ENCODE results near the gene UVSSA.

UVSSA gene

DNA sequence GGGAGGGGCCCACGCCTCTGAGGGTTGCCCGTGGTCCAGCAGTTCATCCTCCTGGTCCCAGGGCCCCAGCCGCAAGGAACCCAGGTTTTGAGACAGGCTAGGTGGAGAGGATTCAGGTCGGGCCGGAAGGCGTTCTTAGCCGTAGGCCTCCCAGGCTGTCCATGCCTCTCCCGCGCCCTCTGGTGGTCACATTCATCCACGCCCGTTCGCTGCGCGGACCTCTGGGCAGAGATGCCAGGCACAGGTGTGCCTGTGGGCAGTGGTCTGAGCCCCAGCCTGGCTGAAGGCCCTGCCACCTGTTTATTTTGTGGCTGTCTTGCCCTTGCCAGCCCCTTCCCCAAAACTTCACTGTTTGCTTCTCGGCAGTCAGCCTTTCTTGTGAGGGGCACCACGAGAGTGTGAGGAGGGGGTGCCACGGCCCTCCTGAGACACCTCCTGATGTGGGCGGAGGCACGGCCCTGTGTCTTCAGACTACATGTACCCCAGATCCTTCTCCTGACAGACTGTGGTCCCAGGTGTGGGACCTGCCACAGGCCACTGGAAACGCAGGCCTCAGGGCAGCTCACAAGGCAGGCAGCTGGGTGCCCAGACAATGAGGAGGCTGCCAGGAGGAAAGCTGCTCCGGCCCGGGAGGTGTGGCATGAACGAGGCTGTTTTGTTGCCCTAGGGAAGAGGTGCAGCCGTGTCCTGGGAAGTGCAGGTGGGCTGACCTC, 5.0 kb downstream of the UVSSA start:
- DNase-seq = peak; percentile 81

DNA sequence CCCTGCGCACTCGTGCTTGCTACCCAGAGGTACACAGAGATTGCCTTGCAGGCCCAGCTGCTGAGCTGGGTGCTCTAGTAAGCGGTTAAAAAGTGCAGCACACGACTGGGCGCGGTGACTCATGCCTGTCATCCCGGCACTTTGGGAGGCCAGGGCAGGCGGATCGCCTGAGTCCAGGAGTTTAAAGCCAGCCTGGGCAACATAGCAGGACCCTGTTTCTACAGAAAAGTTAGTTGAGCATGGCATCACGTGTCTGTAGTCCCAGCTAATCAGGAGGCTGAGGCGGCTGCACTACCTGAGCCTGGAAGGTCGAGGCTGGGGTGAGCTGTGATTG, 5.5 kb downstream of the UVSSA start:
- DNase-seq = no peak

DNA sequence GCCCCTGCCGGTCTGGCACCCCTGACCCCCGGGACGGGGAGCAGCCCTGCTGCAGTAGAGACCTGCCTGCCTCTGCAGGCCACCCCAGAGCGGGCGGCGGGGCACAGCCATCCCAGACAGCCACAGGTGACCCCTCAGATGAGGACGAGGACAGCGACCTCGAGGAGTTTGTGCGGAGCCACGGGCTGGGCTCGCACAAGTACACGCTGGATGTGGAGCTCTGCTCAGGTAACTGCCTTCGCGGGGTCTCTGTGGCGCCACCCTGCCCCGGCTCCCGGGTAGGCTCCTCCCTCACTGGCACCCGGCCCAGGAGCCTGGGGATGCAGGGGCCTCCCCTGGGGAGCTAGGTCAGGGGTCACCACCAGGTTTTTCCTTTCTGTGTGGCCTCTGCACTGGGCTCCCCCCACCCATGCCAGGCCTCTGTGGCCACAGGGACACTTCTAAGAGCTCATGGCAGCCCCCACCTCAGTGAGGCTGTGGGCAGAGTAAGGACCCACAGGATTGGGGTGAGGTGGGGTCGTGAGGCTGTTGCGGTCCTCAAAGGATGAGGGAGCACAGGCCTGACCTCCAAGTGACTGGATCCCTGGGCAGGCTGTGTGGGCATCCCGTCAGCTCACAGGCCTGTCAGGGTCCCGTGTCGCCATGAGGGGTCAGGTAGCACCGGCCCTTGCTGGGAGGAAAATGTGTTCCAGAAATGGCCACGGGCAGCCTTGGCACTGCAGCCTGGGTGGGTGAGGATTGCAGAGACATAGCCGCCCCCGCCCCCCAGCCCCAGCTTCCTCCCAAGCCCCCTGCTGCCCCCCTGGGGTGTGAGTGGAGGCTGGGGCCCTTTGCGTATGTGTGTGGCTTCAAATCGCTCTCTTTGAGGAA, 6.4 kb downstream of the UVSSA start:
- no peak for DNase-seq

DNA sequence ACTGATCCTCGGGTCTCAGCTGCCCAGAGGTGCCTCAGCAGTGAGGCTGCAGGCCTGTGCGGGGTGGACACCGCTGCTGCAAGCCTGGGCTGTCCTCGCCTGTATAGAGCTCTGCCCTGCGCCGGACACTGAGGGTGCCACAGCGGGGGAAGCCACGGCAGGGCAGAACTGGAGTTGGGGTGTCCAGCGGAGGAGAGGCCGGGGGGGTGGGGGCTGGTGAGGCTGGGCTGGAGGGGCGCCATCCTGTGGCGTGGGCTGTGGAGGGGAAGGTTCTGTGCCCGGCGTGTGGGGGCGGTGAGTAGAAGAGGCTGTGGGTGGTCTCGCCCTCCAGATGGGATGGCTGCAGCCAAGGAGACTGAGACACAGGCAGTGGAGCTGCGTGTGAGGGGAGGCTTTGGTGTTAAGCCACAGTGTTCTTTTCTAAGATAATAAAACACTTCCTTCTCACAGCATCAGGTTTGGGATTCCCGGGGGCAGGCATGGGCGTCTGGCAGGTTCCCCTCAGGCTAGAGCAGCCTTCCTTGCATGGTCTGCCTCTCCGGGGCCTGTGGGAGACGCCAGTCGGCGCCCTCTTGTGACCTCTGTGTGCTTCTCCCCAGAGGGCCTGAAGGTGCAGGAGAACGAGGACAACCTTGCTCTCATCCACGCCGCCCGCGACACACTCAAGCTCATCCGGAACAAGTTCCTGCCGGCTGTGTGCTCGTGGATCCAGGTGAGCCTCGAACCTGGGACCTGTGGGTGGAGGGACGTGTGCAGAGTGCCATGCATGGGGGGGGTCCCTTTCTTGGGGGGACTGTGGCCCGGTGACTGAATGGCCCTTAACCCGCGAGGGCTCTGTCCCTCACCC, 7.4 kb downstream of the UVSSA start:
- DNase-seq = no peak

DNA sequence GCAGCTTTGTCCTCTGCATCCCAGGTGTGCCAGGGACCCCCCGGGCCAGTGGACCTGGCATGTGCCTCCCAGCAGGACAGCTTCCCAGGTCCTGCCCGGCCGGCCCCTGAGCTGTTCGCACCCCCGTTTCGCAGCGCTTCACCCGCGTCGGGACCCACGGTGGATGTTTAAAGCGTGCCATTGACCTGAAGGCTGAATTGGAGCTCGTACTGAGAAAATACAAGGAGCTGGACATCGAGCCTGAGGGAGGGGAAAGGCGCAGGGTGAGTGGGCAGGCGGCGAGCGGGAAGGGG, 7.9 kb downstream of the UVSSA start:
- no peak for DNase-seq

DNA sequence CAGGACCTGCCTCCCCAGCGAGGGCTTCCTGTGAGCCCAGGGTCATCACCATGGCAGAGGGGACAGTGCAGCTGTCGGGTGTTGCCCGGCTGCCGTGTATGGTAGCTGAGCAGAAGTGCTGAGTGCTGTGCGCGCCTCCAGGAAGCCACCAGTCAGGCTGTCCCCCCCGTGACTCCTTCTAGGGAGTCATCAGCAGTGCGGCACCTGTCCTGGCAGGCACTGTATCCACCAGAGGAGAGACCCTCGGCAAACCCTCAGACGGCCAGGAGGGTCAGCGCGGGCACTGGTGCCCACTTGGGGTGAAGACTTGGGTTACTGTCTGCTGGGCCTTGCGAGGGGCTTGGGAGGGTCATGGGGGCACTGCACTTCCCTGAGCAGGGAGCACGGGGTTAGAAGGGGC, 8.4 kb downstream of the UVSSA start:
- DNase-seq = no peak

DNA sequence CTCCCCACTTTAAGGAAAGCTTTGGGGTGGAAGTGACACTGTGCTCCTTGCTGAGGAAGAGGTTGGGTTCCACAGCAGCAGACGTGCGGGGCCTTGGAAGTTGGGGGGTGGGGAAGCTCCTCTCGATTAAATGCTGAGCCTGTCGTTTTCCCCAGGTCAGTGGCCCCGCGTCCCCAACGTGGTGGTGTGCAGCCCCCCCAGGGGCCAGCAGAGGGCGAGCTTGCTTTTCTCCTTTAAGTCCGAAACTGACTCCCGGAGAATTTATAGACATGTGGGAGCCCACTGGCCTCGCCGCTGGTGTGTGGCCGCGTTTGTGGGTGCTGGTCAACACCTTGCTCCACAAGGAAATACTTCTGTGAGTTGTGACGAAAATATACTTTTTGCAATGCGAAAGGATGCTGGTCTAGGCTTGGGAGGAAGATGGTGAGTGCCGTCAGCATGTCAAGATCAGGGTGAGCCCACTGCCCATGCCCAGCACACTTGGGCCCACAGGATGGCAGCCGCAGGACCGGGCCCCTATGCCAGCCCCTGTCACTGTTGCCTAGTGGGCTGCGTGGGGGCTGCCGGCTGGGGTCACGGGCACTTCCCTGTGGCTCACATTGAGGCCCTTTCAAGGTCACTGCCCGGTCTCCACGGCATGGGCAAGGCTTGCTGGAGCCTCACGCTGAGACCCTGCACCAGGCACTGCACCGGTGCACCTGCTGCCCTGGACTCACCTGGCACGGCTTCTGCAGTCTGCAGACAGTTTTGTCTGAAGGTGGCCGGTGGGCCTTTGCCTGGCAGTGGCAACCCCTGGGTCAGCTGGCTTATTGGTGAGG, 9.4 kb downstream of the UVSSA start:
- DNase-seq = peak; percentile 75

DNA sequence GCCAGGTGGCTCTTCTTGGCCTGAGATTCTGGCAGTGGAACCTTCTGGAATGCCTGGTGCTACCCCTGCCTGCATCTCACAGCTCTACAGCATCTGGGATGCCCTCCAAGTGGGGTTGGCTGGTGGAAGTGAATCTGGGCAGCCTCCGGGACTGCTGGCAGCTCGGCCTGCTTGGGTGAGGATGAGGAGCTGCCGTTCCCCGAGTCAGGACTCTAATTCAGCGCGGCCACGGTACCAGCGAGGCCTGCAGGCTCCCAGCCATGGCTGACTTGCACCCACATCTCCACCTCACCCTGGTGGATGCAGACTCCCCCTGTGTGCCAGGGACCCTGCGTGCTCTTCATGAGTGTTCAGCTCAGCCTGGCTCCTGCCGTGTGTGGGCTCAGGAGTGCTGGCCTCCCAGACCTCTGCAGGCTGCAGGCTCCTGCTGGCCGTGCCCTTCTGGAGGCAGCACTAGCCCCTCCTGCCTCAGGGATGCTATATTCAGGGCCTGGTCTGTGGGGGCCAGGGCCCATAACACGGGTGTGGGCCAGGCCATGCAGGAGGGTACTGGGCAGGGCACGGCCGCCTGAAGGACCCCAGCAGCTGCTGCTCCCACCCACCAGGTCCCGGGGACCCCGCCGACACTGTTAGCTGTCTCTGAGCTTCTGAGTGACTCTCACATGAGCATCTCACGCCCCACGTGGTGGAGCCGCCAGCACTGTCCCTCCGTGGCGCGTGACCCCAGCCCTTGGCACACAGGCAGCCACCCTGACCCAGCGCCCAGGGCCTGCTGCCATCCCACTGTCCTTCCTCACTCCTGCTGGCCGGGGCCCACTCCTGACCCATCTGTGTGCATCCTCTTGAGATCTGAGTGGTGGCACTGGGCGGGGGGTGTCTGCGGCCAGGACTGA, 10.6 kb downstream of the UVSSA start:
- no peak for DNase-seq

DNA sequence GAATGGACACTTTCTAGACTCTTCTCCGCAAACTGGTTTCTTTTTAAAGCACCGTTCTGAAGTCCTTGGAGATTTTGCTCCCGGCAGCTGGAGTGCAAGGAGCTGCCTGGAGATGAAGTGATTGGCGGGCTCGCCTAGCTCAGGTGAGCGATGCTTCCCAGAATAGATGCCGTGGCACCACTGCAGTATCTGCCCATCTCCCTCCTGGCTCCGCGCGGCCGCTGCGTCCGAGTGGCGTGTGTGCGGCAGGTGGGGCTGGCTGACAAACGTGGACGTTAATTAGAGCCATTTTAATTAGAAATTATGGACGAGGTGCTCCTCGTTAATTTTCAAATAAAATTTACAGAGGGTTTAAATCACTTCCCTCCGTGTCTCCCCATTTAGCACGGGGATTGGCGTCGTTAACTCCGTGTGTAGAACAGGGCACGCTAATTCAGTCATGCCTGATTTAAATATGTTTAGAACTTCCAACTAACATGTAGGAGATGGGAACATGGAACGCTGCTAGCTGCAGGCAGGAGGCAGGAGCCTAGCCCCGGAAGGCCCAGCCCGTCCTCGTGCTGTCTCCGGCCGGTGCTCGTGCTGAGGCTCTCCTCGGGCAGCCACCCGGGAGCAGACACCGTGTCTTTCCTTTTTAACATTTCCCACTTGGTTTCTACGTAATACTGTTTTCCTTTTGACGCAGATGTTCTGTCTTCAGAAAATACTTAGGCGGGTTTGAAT, 11.6 kb downstream of the UVSSA start:
- DNase-seq = no peak

DNA sequence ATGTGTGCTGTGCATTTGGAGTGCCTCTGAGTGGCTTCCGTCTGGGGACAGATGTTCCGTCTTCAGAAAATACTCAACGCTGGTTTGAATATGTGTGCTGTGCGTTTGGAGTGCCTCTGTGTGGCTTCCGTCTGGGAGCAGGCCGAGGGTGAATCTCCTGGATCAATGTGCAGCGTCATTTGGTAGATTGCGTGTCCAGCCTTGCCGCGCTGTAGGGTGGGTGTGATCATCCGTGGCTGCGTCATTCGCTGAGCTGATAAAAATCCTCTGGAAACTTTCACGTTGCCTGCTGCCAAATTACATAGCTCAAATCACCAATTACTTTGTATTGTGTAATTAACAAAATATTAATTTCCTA, 12.1 kb downstream of the UVSSA start:
- no peak for DNase-seq

DNA sequence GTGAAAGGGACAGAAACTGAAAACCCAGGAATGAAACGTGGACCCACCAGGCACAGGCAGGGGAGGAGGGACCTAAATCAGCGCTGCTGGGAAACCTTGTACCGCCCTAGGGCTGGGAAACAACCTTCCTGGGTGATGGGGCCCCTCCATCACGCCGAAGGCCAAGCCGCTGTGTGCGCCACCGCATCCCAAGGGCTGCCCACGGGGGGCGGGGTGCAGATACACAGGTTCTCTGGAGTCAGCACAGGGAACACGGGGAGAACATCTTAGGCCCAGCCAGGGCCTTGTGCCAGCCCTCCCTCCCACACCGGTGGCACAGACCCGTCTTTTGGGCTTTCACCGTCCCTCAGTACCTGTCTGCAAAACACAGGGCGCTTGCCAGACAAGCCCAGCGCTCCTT, 13.0 kb downstream of the UVSSA start:
- DNase-seq = no peak

DNA sequence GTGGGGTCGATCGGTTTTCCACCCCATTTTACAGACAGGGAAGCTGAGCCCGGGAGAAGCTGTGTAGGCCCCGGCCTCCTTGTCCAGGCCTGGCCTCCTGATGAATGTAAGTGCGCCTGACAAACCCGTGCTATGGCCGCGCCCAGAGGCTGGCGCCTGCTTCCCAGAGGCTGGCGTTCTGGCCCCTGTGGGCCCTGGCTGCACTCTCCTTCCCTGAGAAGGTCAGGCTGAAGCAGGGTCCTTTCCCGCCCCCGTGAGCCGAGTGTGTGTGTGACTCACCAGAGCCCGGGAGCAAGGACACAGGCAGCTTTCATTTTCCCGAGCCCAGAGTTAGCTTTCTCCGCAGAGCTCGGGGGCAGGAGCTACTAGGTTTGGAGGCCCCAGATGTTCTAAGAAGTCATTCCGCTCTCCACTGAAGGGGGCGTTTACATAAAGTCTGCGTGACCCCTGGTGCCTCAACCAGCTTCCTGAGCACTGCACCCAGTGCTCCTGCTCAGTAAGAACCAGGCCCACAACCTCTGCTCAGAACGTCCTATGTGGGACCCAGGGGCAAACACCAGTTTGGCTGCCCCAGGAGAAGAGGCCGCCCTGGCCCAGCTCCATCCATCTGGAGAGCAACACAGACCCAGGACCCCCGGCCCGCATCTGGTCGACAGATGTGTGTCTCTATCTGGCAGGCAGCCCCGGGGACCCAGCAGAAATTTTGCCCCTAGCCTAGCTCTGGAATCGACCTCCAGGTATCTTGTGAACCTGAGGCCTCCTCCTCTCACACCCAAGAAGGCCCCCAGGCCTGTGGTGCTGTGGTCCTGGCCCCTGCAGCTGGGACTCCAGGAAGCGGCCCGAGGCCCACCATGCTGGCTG, 13.6 kb downstream of the UVSSA start:
- DNase-seq = no peak

DNA sequence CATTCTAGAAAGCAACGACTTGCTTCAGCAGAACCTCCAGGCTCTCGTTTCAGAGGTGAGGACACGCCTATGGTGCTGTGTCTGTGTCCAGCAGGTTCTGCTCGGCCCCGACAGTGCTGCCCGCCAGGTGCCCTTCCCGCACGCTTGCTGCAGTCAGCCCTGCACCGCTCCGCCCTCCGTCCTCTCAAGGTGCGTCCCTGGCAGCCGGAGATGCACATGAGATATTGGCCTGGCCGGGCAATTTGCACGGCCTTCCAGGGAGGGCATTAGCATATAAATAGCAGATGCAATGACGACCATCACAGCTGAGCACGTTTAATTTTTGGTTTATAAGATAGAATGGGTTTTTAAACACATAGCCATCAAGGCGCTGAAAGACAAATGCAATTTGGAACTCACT, 14.4 kb downstream of the UVSSA start:
- no peak for DNase-seq

DNA sequence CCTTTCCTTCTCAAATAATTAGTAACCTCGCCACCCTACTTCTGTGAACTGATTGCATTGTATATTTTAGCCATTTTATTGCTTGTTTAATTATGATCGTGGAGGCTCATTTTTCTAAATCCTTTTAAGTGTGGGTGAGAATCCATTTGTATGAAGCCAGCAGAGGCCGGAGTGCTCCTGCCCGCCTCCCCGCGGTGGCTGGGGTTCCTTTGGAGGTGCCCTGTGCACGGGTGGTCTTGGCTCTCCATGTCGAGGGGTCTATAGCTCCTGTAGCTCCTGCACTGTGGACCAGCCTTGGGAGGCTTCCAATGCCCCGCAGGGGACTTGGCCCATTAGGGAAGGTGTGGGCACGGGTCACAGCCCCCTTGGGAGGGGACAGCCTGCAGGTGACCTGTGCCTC, 15.0 kb downstream of the UVSSA start:
- no peak for DNase-seq

DNA sequence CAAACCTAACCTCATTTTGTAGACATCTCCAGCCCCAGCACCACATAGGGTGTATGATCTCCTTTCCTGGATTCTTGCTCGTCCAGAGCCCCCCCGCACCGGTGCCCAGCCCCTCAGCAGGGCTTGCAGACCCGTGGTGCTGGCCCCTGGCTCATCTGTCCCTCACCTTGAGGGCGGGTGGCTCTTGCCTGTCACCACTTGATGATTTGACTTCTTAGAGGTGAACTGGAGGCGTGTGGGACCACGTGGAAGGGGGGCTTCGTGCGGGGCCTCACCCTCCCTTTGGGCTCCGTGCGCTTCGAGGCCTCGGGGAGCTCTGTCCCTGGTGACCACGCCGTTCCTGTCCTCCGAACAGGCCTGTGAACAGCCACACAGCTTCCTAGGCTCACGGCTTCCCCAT, 15.5 kb downstream of the UVSSA start:
- DNase-seq = no peak

DNA sequence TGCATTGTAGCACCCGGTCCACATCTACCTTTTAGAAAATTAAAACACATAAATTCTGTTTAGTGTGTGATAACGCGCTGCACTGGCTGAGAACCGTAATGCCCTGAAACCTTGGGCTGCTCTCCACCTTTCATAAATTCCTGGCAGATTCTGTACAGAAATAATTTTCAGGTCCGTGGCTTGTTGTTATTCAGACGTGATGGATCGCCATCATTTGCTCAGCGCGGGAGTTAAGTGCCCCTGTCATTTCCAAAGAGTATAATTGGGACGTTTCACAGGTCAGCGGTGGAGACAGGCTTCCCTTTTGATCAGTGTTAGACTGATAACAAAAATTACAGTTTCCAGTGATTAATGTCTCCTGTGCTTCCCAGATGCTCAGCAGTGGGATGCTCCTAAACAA, 16.5 kb downstream of the UVSSA start:
- DNase-seq = no peak

DNA sequence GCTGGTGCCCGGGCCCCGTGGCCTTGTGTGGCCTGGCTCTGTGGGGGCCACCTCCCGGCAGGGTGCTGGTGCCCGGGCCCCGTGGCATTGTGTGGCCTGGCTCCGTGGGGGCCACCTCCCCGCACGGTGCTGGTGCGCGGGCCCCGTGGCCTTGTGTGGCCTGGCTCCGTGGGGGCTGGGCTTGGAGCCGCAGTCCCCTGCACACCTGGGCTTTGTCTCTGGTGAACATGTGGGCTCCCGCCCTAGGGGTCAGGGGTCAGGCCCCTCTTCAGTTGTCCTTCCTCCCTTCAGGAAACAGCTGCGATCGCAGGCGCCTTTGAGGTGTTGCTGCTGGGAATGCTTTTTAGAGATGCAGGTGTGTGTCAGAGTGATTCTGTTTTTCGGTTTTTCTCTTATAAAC, 17.2 kb downstream of the UVSSA start:
- no peak for DNase-seq

DNA sequence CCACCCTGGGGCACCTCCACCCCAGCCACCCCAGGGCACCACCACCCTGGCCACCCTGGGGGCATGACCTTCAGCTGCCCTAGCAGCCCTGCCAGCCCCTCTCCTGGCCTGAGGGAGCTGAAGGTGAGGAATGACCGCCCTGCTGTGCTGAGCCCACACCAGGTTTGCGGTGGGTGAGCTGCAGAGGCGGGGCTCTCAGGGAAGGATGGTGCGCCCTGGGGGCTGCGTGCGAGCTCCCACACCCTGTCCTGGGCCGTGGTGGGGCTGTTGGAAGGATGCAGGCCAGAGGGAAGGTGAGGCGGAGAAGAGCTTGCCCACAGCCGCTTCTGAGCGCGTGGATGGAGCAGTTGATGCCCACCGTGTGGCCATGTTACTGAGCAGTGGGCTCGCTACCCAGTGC, 17.7 kb downstream of the UVSSA start:
- DNase-seq = no peak

DNA sequence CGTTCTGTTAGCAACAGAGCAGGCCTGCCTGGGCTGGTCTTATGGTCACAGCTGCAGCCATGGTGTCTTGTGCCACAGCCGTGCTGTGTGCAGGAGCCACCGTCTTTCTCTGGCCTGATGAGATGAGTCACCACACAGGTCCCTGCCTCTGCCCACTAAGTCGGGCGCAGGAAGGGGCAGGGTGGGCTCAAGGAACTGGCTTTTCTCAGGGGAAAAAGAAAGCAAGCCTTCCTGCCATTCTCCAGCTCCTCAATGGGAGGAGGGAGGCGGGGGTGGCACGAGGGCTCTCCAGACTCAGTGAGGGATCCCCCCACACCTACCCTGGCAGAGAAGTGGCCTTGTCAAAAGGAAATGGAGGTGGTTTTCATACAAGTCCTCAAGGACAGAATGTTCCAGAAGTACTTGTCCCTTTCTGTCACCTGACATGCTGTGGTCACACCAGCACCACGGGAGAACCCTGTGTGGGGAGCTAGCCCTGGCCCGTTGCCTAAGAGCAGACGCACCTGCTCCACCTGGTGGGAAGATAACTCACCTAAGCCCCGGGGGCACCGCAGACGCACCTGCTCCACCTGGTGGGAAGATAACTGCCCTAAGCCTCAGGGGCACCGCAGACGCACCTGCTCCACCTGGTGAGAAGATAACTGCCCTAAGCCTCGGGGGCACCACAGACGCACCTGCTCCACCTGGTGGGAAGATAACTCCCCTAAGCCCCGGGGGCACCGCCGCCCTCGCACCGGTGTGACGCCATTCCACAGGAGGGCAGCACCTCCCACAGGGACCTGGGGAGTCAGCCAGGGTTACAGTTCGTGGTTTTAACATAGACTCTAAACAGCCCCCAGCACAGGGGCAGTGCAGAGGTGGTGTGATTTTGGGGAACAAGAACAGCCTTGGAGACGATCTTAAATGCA, 18.5 kb downstream of the UVSSA start:
- DNase-seq = no peak
